ENCODE data around the gene GLCCI1. TPM values are rescaled to one million over a fixed set of nuclear protein-coding genes. Genes with fewer than 3 reads are reported as not detected.

The GLCCI1 gene
- total and polyA plus RNA-seq, 2 donors, result 20.4 to 29.0 TPM

- Histone ChIP-seq H3K4me3 (ENCODE audit: low read length in 2 of 2) (no peak overlapping the region), H3K27ac (ENCODE audit: low read depth in 1 of 2, low read length in 1 of 2) (no peak overlapping the region), H3K4me1 (ENCODE audit: control insufficient read depth in 2 of 2, insufficient read depth in 2 of 2, low read length in 2 of 2) (peaks cover 5 to 11% of the 10 kb centered on the region in 2 donors), H3K27me3 (ENCODE audit: control insufficient read depth in 2 of 2, insufficient read depth in 1 of 2, low read length in 1 of 2) (no peaks in the 10 kb centered on the region), H3K9me3 (ENCODE audit: control insufficient read depth in 2 of 2, insufficient read depth in 1 of 2, low read length in 1 of 2) (no peaks in the 10 kb centered on the region), H3K36me3 (ENCODE audit: control insufficient read depth in 2 of 2, insufficient read depth in 2 of 2, low read length in 1 of 2) (no peaks in the 10 kb centered on the region)
- 94% methylated on average over 2 of the region's 2 CpGs for WGBS
- DNase-seq (ENCODE audit: low read depth in 6 of 9, low spot score in 9 of 9), result no peak
Observed at GRCh38 chr7:7977774-7978173, 9.2 kb downstream of the GLCCI1 start.

- no peak for DNase-seq (ENCODE audit: low read depth in 6 of 9, low spot score in 9 of 9)
- 98% methylated on average over 2 of the region's 2 CpGs for WGBS
- Histone ChIP-seq H3K4me1 (ENCODE audit: control insufficient read depth in 2 of 2, insufficient read depth in 2 of 2, low read length in 2 of 2) (peaks cover 5 to 11% of the 10 kb centered on the region in 2 donors), H3K9me3 (ENCODE audit: control insufficient read depth in 2 of 2, insufficient read depth in 1 of 2, low read length in 1 of 2) (no peaks in the 10 kb centered on the region), H3K4me3 (ENCODE audit: low read length in 2 of 2) (no peak overlapping the region), H3K27me3 (ENCODE audit: control insufficient read depth in 2 of 2, insufficient read depth in 1 of 2, low read length in 1 of 2) (no peaks in the 10 kb centered on the region), H3K27ac (ENCODE audit: low read depth in 1 of 2, low read length in 1 of 2) (no peak overlapping the region), H3K36me3 (ENCODE audit: control insufficient read depth in 2 of 2, insufficient read depth in 2 of 2, low read length in 1 of 2) (no peaks in the 10 kb centered on the region)
Observed at GRCh38 chr7:7978860-7979259, 10.3 kb downstream of the GLCCI1 start.

GRCh38 chr7:7979558-7979957 is 11.0 kb downstream of the GLCCI1 start:
- H3K27ac ChIP-seq (ENCODE audit: low read depth in 1 of 2, low read length in 1 of 2), result no peak overlapping the region
- no peaks in the 10 kb centered on the region for H3K36me3 ChIP-seq (ENCODE audit: control insufficient read depth in 2 of 2, insufficient read depth in 2 of 2, low read length in 1 of 2)
- WGBS, result 99% methylated on average over 1 of the region's 1 CpG
- no peaks in the 10 kb centered on the region for H3K9me3 ChIP-seq (ENCODE audit: control insufficient read depth in 2 of 2, insufficient read depth in 1 of 2, low read length in 1 of 2)
- peaks cover 2 to 11% of the 10 kb centered on the region in 2 donors for H3K4me1 ChIP-seq (ENCODE audit: control insufficient read depth in 2 of 2, insufficient read depth in 2 of 2, low read length in 2 of 2)
- DNase-seq (ENCODE audit: low read depth in 6 of 9, low spot score in 9 of 9), result no peak
- H3K27me3 ChIP-seq (ENCODE audit: control insufficient read depth in 2 of 2, insufficient read depth in 1 of 2, low read length in 1 of 2), result no peaks in the 10 kb centered on the region
- no peak overlapping the region for H3K4me3 ChIP-seq (ENCODE audit: low read length in 2 of 2)

GRCh38 chr7:7980134-7980533 is 11.5 kb downstream of the GLCCI1 start:
- DNase-seq (ENCODE audit: low read depth in 6 of 9, low spot score in 9 of 9), result no peak
- Histone ChIP-seq H3K9me3 (ENCODE audit: control insufficient read depth in 2 of 2, insufficient read depth in 1 of 2, low read length in 1 of 2) (no peaks in the 10 kb centered on the region), H3K27me3 (ENCODE audit: control insufficient read depth in 2 of 2, insufficient read depth in 1 of 2, low read length in 1 of 2) (no peaks in the 10 kb centered on the region), H3K4me3 (ENCODE audit: low read length in 2 of 2) (no peak overlapping the region), H3K27ac (ENCODE audit: low read depth in 1 of 2, low read length in 1 of 2) (no peak overlapping the region), H3K4me1 (ENCODE audit: control insufficient read depth in 2 of 2, insufficient read depth in 2 of 2, low read length in 2 of 2) (peaks cover 2 to 11% of the 10 kb centered on the region in 2 donors), H3K36me3 (ENCODE audit: control insufficient read depth in 2 of 2, insufficient read depth in 2 of 2, low read length in 1 of 2) (no peaks in the 10 kb centered on the region)
- WGBS, result 98% methylated on average over 2 of the region's 2 CpGs

GRCh38 chr7:7982904-7983303 is 14.3 kb downstream of the GLCCI1 start:
- no peaks in the 10 kb centered on the region for H3K36me3 ChIP-seq (ENCODE audit: control insufficient read depth in 2 of 2, insufficient read depth in 2 of 2, low read length in 1 of 2)
- 98% methylated on average over 4 of the region's 4 CpGs for WGBS
- H3K9me3 ChIP-seq (ENCODE audit: control insufficient read depth in 2 of 2, insufficient read depth in 1 of 2, low read length in 1 of 2), result no peaks in the 10 kb centered on the region
- no peak overlapping the region for H3K4me3 ChIP-seq (ENCODE audit: low read length in 2 of 2)
- H3K4me1 ChIP-seq (ENCODE audit: control insufficient read depth in 2 of 2, insufficient read depth in 2 of 2, low read length in 2 of 2), result peaks cover 4 to 6% of the 10 kb centered on the region in 2 donors
- no peak overlapping the region for H3K27ac ChIP-seq (ENCODE audit: low read depth in 1 of 2, low read length in 1 of 2)
- DNase-seq (ENCODE audit: low read depth in 6 of 9, low spot score in 9 of 9), result no peak
- no peaks in the 10 kb centered on the region for H3K27me3 ChIP-seq (ENCODE audit: control insufficient read depth in 2 of 2, insufficient read depth in 1 of 2, low read length in 1 of 2)

- Histone ChIP-seq H3K27ac (ENCODE audit: low read depth in 1 of 2, low read length in 1 of 2) (no peak overlapping the region), H3K9me3 (ENCODE audit: control insufficient read depth in 2 of 2, insufficient read depth in 1 of 2, low read length in 1 of 2) (no peaks in the 10 kb centered on the region), H3K27me3 (ENCODE audit: control insufficient read depth in 2 of 2, insufficient read depth in 1 of 2, low read length in 1 of 2) (no peaks in the 10 kb centered on the region), H3K4me1 (ENCODE audit: control insufficient read depth in 2 of 2, insufficient read depth in 2 of 2, low read length in 2 of 2) (peaks cover 4 to 9% of the 10 kb centered on the region in 2 donors), H3K4me3 (ENCODE audit: low read length in 2 of 2) (no peak overlapping the region), H3K36me3 (ENCODE audit: control insufficient read depth in 2 of 2, insufficient read depth in 2 of 2, low read length in 1 of 2) (no peaks in the 10 kb centered on the region)
- no peak for DNase-seq (ENCODE audit: low read depth in 6 of 9, low spot score in 9 of 9)
- WGBS, result 67% methylated on average over 3 of the region's 3 CpGs
Observed at GRCh38 chr7:7984424-7984823, 15.8 kb downstream of the GLCCI1 start.

GRCh38 chr7:7988706-7989105 is 20.1 kb downstream of the GLCCI1 start:
- Histone ChIP-seq H3K36me3 (ENCODE audit: control insufficient read depth in 2 of 2, insufficient read depth in 2 of 2, low read length in 1 of 2) (no peaks in the 10 kb centered on the region), H3K27me3 (ENCODE audit: control insufficient read depth in 2 of 2, insufficient read depth in 1 of 2, low read length in 1 of 2) (no peaks in the 10 kb centered on the region), H3K27ac (ENCODE audit: low read depth in 1 of 2, low read length in 1 of 2) (no peak overlapping the region), H3K9me3 (ENCODE audit: control insufficient read depth in 2 of 2, insufficient read depth in 1 of 2, low read length in 1 of 2) (no peaks in the 10 kb centered on the region), H3K4me1 (ENCODE audit: control insufficient read depth in 2 of 2, insufficient read depth in 2 of 2, low read length in 2 of 2) (peaks cover 4 to 9% of the 10 kb centered on the region in 2 donors), H3K4me3 (ENCODE audit: low read length in 2 of 2) (no peak overlapping the region)
- DNase-seq (ENCODE audit: low read depth in 6 of 9, low spot score in 9 of 9), result no peak

GRCh38 chr7:7989133-7989532 is 20.5 kb downstream of the GLCCI1 start:
- Histone ChIP-seq H3K4me3 (ENCODE audit: low read length in 2 of 2) (no peak overlapping the region), H3K9me3 (ENCODE audit: control insufficient read depth in 2 of 2, insufficient read depth in 1 of 2, low read length in 1 of 2) (no peaks in the 10 kb centered on the region), H3K27ac (ENCODE audit: low read depth in 1 of 2, low read length in 1 of 2) (peak overlapping the region in 1 of 2 donors; percentile 6), H3K4me1 (ENCODE audit: control insufficient read depth in 2 of 2, insufficient read depth in 2 of 2, low read length in 2 of 2) (peaks cover 4 to 9% of the 10 kb centered on the region in 2 donors), H3K27me3 (ENCODE audit: control insufficient read depth in 2 of 2, insufficient read depth in 1 of 2, low read length in 1 of 2) (no peaks in the 10 kb centered on the region), H3K36me3 (ENCODE audit: control insufficient read depth in 2 of 2, insufficient read depth in 2 of 2, low read length in 1 of 2) (no peaks in the 10 kb centered on the region)
- WGBS, result 93% methylated on average over 1 of the region's 1 CpG
- DNase-seq (ENCODE audit: low read depth in 6 of 9, low spot score in 9 of 9), result no peak

GRCh38 chr7:7989616-7990440 is 21.2 kb downstream of the GLCCI1 start:
- WGBS, result 89% methylated on average over 5 of the region's 5 CpGs
- peaks cover 4 to 9% of the 10 kb centered on the region in 2 donors for H3K4me1 ChIP-seq (ENCODE audit: control insufficient read depth in 2 of 2, insufficient read depth in 2 of 2, low read length in 2 of 2)
- H3K4me3 ChIP-seq (ENCODE audit: low read length in 2 of 2), result no peak overlapping the region
- peak overlapping the region in 1 of 2 donors; percentile 6 for H3K27ac ChIP-seq (ENCODE audit: low read depth in 1 of 2, low read length in 1 of 2)
- DNase-seq (ENCODE audit: low read depth in 6 of 9, low spot score in 9 of 9), result peak in 1 of 9 donors; percentile 45
- no peaks in the 10 kb centered on the region for H3K36me3 ChIP-seq (ENCODE audit: control insufficient read depth in 2 of 2, insufficient read depth in 2 of 2, low read length in 1 of 2)
- no peaks in the 10 kb centered on the region for H3K9me3 ChIP-seq (ENCODE audit: control insufficient read depth in 2 of 2, insufficient read depth in 1 of 2, low read length in 1 of 2)
- H3K27me3 ChIP-seq (ENCODE audit: control insufficient read depth in 2 of 2, insufficient read depth in 1 of 2, low read length in 1 of 2), result no peaks in the 10 kb centered on the region

All from thymus (tissue), 11 donors.